PC-3 (cell line): Measurements from ENCODE around the gene NUBPL. TPM values are rescaled to one million over a fixed set of nuclear protein-coding genes. Genes with fewer than 3 reads are reported as not detected.
A peak's percentile ranks its signal among the peaks of the same experiment; 100 is the strongest.

Experiments
- ATAC-seq: fragments of 200-7000 bp; cut with Tn5 transposase; 2 replicates; pipeline ENCODE4 v1.9.1; 2020; ENCODE audit warnings: mild to moderate bottlenecking, moderate library complexity
- Bru-seq: library from RNA; stranded (reverse); fragments of 400-500 nt; gene quantifications from one replicate; lab custom pipeline; 2021; lab: Mats Ljungman, UMichigan
- BruChase-seq, 2 experiments: library from RNA; stranded (reverse); fragments of 400-500 nt; gene quantifications; one replicate each; lab custom pipeline; 2021; lab: Mats Ljungman, UMichigan
- BruUV-seq: library from RNA; stranded (reverse); fragments of 400-500 nt; replicated peaks from 2 replicates; lab custom pipeline; 2021; lab: Mats Ljungman, UMichigan
- CTCF ChIA-PET: fragments of 300-600 bp; sonication (Branson Sonifier 250); formaldehyde crosslinking; loops from one replicate; lab custom pipeline; 2022; ENCODE audit warnings: antibody characterized with exemption; lab: Charles Lee
- POLR2A ChIA-PET: fragments of 300-600 bp; sonication (Branson Sonifier 250); formaldehyde crosslinking; loops from one replicate; lab custom pipeline; 2022; ENCODE audit warnings: antibody characterized with exemption; ENCODE audit not compliant: unreplicated experiment; lab: Charles Lee
- DNase-seq: peaks from one replicate; pipeline ENCODE4 v3.0.0-alpha.2; 2015
- H2AFZ ChIP-seq: fragments of 300-600 bp; sonication (generic); 2 replicates; pipeline ENCODE4 v1.6.0; 2016; ENCODE audit warnings: antibody characterized with exemption, low read length
- H3F3A ChIP-seq: fragments of 300-600 bp; sonication (generic); one replicate; pipeline ENCODE4 v1.6.0; 2017; ENCODE audit warnings: antibody characterized with exemption, low read length, control low read depth, mild to moderate bottlenecking; ENCODE audit not compliant: unreplicated experiment
- H3K27ac ChIP-seq: fragments of 300-600 bp; sonication (generic); 2 replicates; pipeline ENCODE4 v1.5.1; 2016; ENCODE audit warnings: mild to moderate bottlenecking, low read length
- H3K27me3 ChIP-seq: fragments of 300-600 bp; sonication (generic); 2 replicates; pipeline ENCODE4 v1.6.1; 2016; ENCODE audit warnings: low read length, mixed read lengths
- H3K36me3 ChIP-seq: fragments of 300-600 bp; sonication (generic); 2 replicates; pipeline ENCODE4 v1.6.1; 2016; ENCODE audit warnings: low read depth, mixed run types, low read length, mixed read lengths
- H3K4me1 ChIP-seq: fragments of 300-600 bp; sonication (generic); 2 replicates; pipeline ENCODE4 v1.5.1; 2016; ENCODE audit warnings: low read length; ENCODE audit not compliant: insufficient read depth
- H3K4me2 ChIP-seq: fragments of 300-600 bp; sonication (generic); 2 replicates; pipeline ENCODE4 v1.6.0; 2016; ENCODE audit warnings: low read length
- H3K4me3 ChIP-seq: fragments of 300-600 bp; sonication (generic); 2 replicates; pipeline ENCODE4 v1.5.1; 2016; ENCODE audit warnings: mild to moderate bottlenecking, low read length, mixed read lengths
- H3K79me2 ChIP-seq: fragments of 300-600 bp; sonication (generic); 2 replicates; pipeline ENCODE4 v1.6.1; 2017; ENCODE audit warnings: low read length, mixed read lengths
- H3K9ac ChIP-seq: fragments of 300-600 bp; sonication (generic); 2 replicates; pipeline ENCODE4 v1.6.0; 2016; ENCODE audit warnings: mild to moderate bottlenecking, low read length
- H3K9me2 ChIP-seq: fragments of 300-600 bp; sonication (generic); replicated peaks from 2 replicates; pipeline ENCODE4 v1.6.1; 2016; ENCODE audit warnings: mixed run types, low read length, mixed read lengths
- H3K9me3 ChIP-seq: fragments of 300-600 bp; sonication (generic); 2 replicates; pipeline ENCODE4 v1.6.1; 2016; ENCODE audit warnings: low read length, mixed read lengths
- H4K20me1 ChIP-seq: fragments of 300-600 bp; sonication (generic); 2 replicates; pipeline ENCODE4 v1.6.1; 2016; ENCODE audit warnings: low read length, mixed read lengths
- EZH2 ChIP-seq: fragments of 300-600 bp; sonication (generic); IDR thresholded peaks from one replicate; pipeline ENCODE4 v1.6.1; 2017; ENCODE audit warnings: antibody characterized with exemption, mild to moderate bottlenecking, low read length; ENCODE audit not compliant: unreplicated experiment
- EZH2phosphoT487 ChIP-seq: fragments of 300-600 bp; sonication (generic); IDR thresholded peaks from 2 replicates; pipeline ENCODE4 v1.6.1; 2018; ENCODE audit warnings: mild to moderate bottlenecking, antibody characterized with exemption, low read length, borderline replicate concordance
- intact Hi-C: fragments of 100-400 bp; cut with micrococcal nuclease; formaldehyde crosslinking; loops from 2 replicates; pipeline ENCODE4 v1.9.0; 2023
- long read RNA-seq: library from polyadenylated mRNA; unstranded; transcript quantifications from one replicate; pipeline ENCODE4 v2.0.0, GENCODE V29; 2021; ENCODE audit not compliant: unreplicated experiment
- total RNA-seq: library from RNA; depleted of rRNA; stranded (reverse); fragments of >200 nt; gene quantifications from 2 replicates; pipeline ENCODE4 v1.2.3, GENCODE V29; 2014; rRNA removed
- TF ChIP-seq, protein P1 (sequence below): fragments of 300-600 bp; sonication (generic); conservative IDR thresholded peaks from 2 replicates; pipeline ENCODE4 v1.5.1; 2017; ENCODE audit warnings: antibody characterized with exemption, low read depth, mild to moderate bottlenecking, low read length

The NUBPL gene
- 9.0 and 14.9 TPM in 2 replicates for total RNA-seq
- percentile 71 among the genes with signal in this experiment for Bru-seq, nascent RNA
- BruChase-seq, experiment 1, labeled RNA remaining after a 6-hour chase, result percentile 59 among the genes with signal in this experiment
- BruChase-seq, experiment 2, labeled RNA remaining after a 2-hour chase, result percentile 74 among the genes with signal in this experiment
- long read RNA-seq, transcript NUBPL-201 (11 exons, 3,049 nt), result major isoform, 22 of 35 reads
- long read RNA-seq, partial matches to known transcripts, result 0 of 35 reads
- long read RNA-seq, other reads (novel, unspliced or antisense), result 13 of 35 reads

- no peaks in the 10 kb centered on the region for H3K27me3 ChIP-seq
- BruUV-seq, result TSS peak; percentile 71
- peak within 1 kb of the TSS; percentile 89 for H3K4me2 ChIP-seq
- H3K4me1 ChIP-seq, result peaks cover 17% of the 10 kb centered on the region; the same call in 1 of the 2 replicates
- peaks cover 13% of the 10 kb centered on the region for H3K79me2 ChIP-seq
- peak; percentile 86 for ATAC-seq
- peak within 1 kb of the TSS; percentile 76 for H3K4me3 ChIP-seq
- no peaks in the 10 kb centered on the region for H3K36me3 ChIP-seq
- CTCF ChIA-PET, result no interaction called here
- POLR2A ChIA-PET, result no interaction called here
- no peaks in the 10 kb centered on the region for H4K20me1 ChIP-seq
- no peaks in the 10 kb centered on the region for H3K9me3 ChIP-seq
- peak within 1 kb of the TSS; percentile 4; the same call in 1 of the 2 replicates for H3K27ac ChIP-seq
- intact Hi-C loops, result no loop called here
- TF ChIP-seq, protein P1, sequence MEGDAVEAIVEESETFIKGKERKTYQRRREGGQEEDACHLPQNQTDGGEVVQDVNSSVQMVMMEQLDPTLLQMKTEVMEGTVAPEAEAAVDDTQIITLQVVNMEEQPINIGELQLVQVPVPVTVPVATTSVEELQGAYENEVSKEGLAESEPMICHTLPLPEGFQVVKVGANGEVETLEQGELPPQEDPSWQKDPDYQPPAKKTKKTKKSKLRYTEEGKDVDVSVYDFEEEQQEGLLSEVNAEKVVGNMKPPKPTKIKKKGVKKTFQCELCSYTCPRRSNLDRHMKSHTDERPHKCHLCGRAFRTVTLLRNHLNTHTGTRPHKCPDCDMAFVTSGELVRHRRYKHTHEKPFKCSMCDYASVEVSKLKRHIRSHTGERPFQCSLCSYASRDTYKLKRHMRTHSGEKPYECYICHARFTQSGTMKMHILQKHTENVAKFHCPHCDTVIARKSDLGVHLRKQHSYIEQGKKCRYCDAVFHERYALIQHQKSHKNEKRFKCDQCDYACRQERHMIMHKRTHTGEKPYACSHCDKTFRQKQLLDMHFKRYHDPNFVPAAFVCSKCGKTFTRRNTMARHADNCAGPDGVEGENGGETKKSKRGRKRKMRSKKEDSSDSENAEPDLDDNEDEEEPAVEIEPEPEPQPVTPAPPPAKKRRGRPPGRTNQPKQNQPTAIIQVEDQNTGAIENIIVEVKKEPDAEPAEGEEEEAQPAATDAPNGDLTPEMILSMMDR, result no peak
- TF ChIP-seq EZH2phosphoT487 (no peak), EZH2 (no peak)
- H3K9ac ChIP-seq, result peak within 1 kb of the TSS; percentile 86
- H3F3A ChIP-seq, result no peaks in the 10 kb centered on the region
- no peaks in the 10 kb centered on the region for H3K9me2 ChIP-seq
- DNase-seq, result peak; percentile 97
- peak within 1 kb of the TSS; percentile 96 for H2AFZ ChIP-seq
Measured at GRCh38 chr14:31561155-31561846, at the start of gene NUBPL. TSS of gene NUBPL (plus strand) at chr14:31561404. CDS start at chr14:31561440, 36 bp downstream.

DNA sequence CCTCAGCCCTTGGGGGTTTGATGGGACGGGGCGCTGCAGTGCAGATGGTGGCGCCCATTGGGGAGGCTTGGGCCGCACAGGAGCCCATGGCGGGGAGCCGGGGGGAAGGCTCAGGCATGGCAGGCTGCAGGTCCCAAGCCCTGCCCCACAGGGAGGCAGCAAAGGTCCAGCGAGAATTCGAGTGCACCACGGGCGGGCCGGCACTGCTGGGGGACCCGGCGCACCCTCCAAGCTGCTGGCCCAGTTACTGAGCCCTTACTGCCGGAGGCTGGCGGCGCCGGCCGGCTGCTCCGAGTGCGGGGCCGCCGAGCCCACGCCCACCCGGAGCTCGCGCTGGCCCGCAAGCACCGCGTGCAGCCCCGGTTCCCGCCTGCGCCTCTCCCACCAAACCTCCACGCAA is 34.1 kb upstream of the NUBPL start:
- BruUV-seq, result no TSS peak
- ATAC-seq (no peak), DNase-seq (no peak)
- POLR2A ChIA-PET, result no interaction called here
- Histone ChIP-seq H3K9ac (no peak overlapping the region), H3K9me3 (no peaks in the 10 kb centered on the region), H3K36me3 (no peaks in the 10 kb centered on the region), H4K20me1 (no peaks in the 10 kb centered on the region), H3K27me3 (no peaks in the 10 kb centered on the region), H3K9me2 (no peaks in the 10 kb centered on the region), H2AFZ (no peak overlapping the region), H3K4me1 (peaks cover 8% of the 10 kb centered on the region), H3K79me2 (no peaks in the 10 kb centered on the region), H3K4me2 (no peak overlapping the region), H3K27ac (no peak overlapping the region), H3F3A (no peaks in the 10 kb centered on the region), H3K4me3 (no peak overlapping the region)
- no peak for TF ChIP-seq EZH2phosphoT487
- no peak for TF ChIP-seq EZH2
- TF ChIP-seq, protein P1, result no peak
- CTCF ChIA-PET, result no interaction called here
- intact Hi-C loops, result no loop called here

DNA sequence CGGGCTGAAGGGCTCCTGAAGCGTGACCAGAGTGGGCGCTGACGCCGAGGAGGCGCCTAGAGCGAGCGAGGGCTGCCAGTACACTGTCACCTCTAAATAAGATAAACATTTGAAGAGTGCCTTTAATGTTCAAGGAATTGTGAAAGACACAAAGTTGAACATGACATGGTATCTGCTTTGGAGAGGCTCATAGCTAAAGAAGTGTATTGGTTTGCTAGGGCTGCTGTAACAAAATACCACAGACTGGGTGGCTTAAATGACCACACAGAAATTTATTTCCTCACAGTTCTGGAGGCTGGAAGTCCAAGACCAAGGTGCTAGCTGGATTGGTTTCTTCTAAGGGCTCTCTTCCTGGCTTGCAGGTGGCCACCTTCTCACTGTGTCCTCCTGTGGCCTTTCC is 33.7 kb upstream of the NUBPL start:
- Histone ChIP-seq H3K36me3 (no peaks in the 10 kb centered on the region), H3K4me3 (no peak overlapping the region), H3K27ac (no peak overlapping the region), H3K9me2 (no peaks in the 10 kb centered on the region), H3K9ac (no peak overlapping the region), H4K20me1 (no peaks in the 10 kb centered on the region), H2AFZ (no peak overlapping the region), H3K27me3 (no peaks in the 10 kb centered on the region), H3K79me2 (no peaks in the 10 kb centered on the region), H3K4me1 (peaks cover 3% of the 10 kb centered on the region), H3K9me3 (no peaks in the 10 kb centered on the region), H3K4me2 (no peak overlapping the region), H3F3A (no peaks in the 10 kb centered on the region)
- BruUV-seq, result no TSS peak
- TF ChIP-seq, protein P1, result no peak
- TF ChIP-seq EZH2phosphoT487 (no peak), EZH2 (no peak)
- no peak for DNase-seq
- ChIA-PET POLR2A (no interaction called here), CTCF (no interaction called here)
- no peak for ATAC-seq
- intact Hi-C loops, result no loop called here
